H9 (cell line): ENCODE data around the gene OR6C68. TPM values are rescaled to one million over a fixed set of nuclear protein-coding genes. Genes with fewer than 3 reads are reported as not detected.

Source experiments
- DNase-seq: peaks from one replicate; pipeline ENCODE4 v3.0.0-alpha.2; 2017
- H2AFZ ChIP-seq: one replicate; pipeline ENCODE4 v1.6.1; 2013; ENCODE audit warnings: mild to moderate bottlenecking, low read length, control low read depth, moderate library complexity
- H2AK5ac ChIP-seq: 2 replicates; pipeline ENCODE4 v1.6.1; 2013; ENCODE audit warnings: low read length, control low read depth, mixed read lengths; ENCODE audit not compliant: insufficient read length
- H2BK120ac ChIP-seq: one replicate; pipeline ENCODE4 v1.6.1; 2013; ENCODE audit warnings: low read depth, mild to moderate bottlenecking, low read length, control low read depth, inconsistent platforms; ENCODE audit not compliant: poor library complexity, severe bottlenecking
- H2BK12ac ChIP-seq: 2 replicates; pipeline ENCODE4 v1.6.1; 2013; ENCODE audit warnings: low read length, control low read depth, mixed read lengths, low read depth; ENCODE audit not compliant: insufficient read length
- H2BK15ac ChIP-seq: 2 replicates; pipeline ENCODE4 v1.6.1; 2013; ENCODE audit warnings: low read depth, low read length, control low read depth
- H2BK20ac ChIP-seq: one replicate; pipeline ENCODE4 v1.6.1; 2013; ENCODE audit warnings: low read depth, mild to moderate bottlenecking, low read length, control low read depth, inconsistent platforms; ENCODE audit not compliant: poor library complexity, severe bottlenecking
- H2BK5ac ChIP-seq: 2 replicates; pipeline ENCODE4 v1.6.1; 2013; ENCODE audit warnings: low read length, control low read depth, mixed read lengths; ENCODE audit not compliant: insufficient read length
- H3K14ac ChIP-seq: 2 replicates; pipeline ENCODE4 v1.6.1; 2013; ENCODE audit warnings: low read length, control low read depth; ENCODE audit not compliant: insufficient read depth
- H3K18ac ChIP-seq: 2 replicates; pipeline ENCODE4 v1.6.1; 2013; ENCODE audit warnings: low read depth, mild to moderate bottlenecking, mixed read lengths, low read length, control low read depth; ENCODE audit not compliant: insufficient read length
- H3K23ac ChIP-seq: 2 replicates; pipeline ENCODE4 v1.6.1; 2013; ENCODE audit warnings: low read length, control low read depth, mixed read lengths, low read depth; ENCODE audit not compliant: insufficient read length
- H3K23me2 ChIP-seq: 2 replicates; pipeline ENCODE4 v1.6.1; 2013; ENCODE audit warnings: low read depth, mild to moderate bottlenecking, mixed read lengths, low read length, control low read depth; ENCODE audit not compliant: insufficient read length, poor library complexity, severe bottlenecking
- H3K27ac ChIP-seq: 2 replicates; pipeline ENCODE4 v1.5.1; 2013; ENCODE audit warnings: low read length, control low read depth, mixed read lengths, low read depth; ENCODE audit not compliant: insufficient read length
- H3K27me3 ChIP-seq: 2 replicates; pipeline ENCODE4 v1.6.1; 2013; ENCODE audit warnings: low read length, control low read depth, inconsistent platforms; ENCODE audit not compliant: insufficient read depth
- H3K4ac ChIP-seq: 2 replicates; pipeline ENCODE4 v1.6.1; 2013; ENCODE audit warnings: low read depth, mild to moderate bottlenecking, control low read depth, inconsistent platforms, low read length, moderate library complexity
- H3K4me1 ChIP-seq: 2 replicates; pipeline ENCODE4 v1.6.1; 2013; ENCODE audit warnings: low read length, control low read depth, inconsistent platforms; ENCODE audit not compliant: insufficient read depth
- H3K4me2 ChIP-seq: 2 replicates; pipeline ENCODE4 v1.6.1; 2013; ENCODE audit warnings: low read length, control low read depth, mixed read lengths; ENCODE audit not compliant: insufficient read length, insufficient read depth
- H3K56ac ChIP-seq: 2 replicates; pipeline ENCODE4 v1.6.1; 2013; ENCODE audit warnings: low read depth, mild to moderate bottlenecking, mixed read lengths, low read length, control low read depth; ENCODE audit not compliant: insufficient read length
- H3K79me1 ChIP-seq: 2 replicates; pipeline ENCODE4 v1.6.1; 2013; ENCODE audit warnings: low read depth, mild to moderate bottlenecking, moderate library complexity, low read length, control low read depth, inconsistent platforms; ENCODE audit not compliant: insufficient read depth, poor library complexity, severe bottlenecking
- H3K79me2 ChIP-seq: 2 replicates; pipeline ENCODE4 v1.6.1; 2013; ENCODE audit warnings: low read length, control low read depth, inconsistent platforms; ENCODE audit not compliant: insufficient read depth
- H3K9ac ChIP-seq: 2 replicates; pipeline ENCODE4 v1.6.1; 2013; ENCODE audit warnings: low read length, control low read depth, mixed read lengths; ENCODE audit not compliant: insufficient read length; ENCODE audit errors: extremely low read depth
- H3K9me3 ChIP-seq: one replicate; pipeline ENCODE4 v1.6.1; 2013; ENCODE audit warnings: low read depth, low read length, inconsistent platforms; ENCODE audit not compliant: control insufficient read depth
- H3T11ph ChIP-seq: one replicate; pipeline ENCODE4 v1.6.1; 2013; ENCODE audit warnings: mild to moderate bottlenecking, low read length, control low read depth, inconsistent platforms
- H4K20me1 ChIP-seq: one replicate; pipeline ENCODE4 v1.6.1; 2013; ENCODE audit not compliant: control insufficient read depth, insufficient read length, insufficient read depth
- H4K5ac ChIP-seq: 2 replicates; pipeline ENCODE4 v1.6.1; 2013; ENCODE audit warnings: low read depth, mild to moderate bottlenecking, mixed read lengths, low read length, control low read depth; ENCODE audit not compliant: insufficient read length
- H4K8ac ChIP-seq: replicated peaks from 2 replicates; pipeline ENCODE4 v1.6.1; 2013; ENCODE audit warnings: low read length, control low read depth, mixed read lengths, low read depth; ENCODE audit not compliant: insufficient read length
- H4K91ac ChIP-seq: 2 replicates; pipeline ENCODE4 v1.6.1; 2013; ENCODE audit warnings: low read depth, mild to moderate bottlenecking, moderate library complexity, mixed read lengths, low read length, control low read depth; ENCODE audit not compliant: insufficient read length
- H3K27ac Mint-ChIP-seq, 3 experiments: 2 replicates in 2 of 3; 3 replicates in 1 of 3; pipeline ENCODE4 v1.8.0; 2020 to 2021; ENCODE audit warnings: mixed read lengths in 3 of 3, mild to moderate bottlenecking in 1 of 3, moderate library complexity in 1 of 3
- H3K27me3 Mint-ChIP-seq: 2 replicates; pipeline ENCODE4 v1.8.0; 2021; ENCODE audit warnings: low read depth, mild to moderate bottlenecking, moderate library complexity, mixed read lengths
- H3K36me3 Mint-ChIP-seq, 3 experiments: 2 replicates in 2 of 3; 3 replicates in 1 of 3; pipeline ENCODE4 v1.8.0; 2020 to 2021; ENCODE audit warnings: low read depth in 3 of 3, mixed read lengths in 3 of 3; ENCODE audit not compliant: insufficient read depth in 1 of 3
- H3K4me1 Mint-ChIP-seq, 2 experiments: 2 replicates each; pipeline ENCODE4 v1.8.0; 2020; ENCODE audit warnings: mixed read lengths in 2 of 2
- H3K4me3 Mint-ChIP-seq, 2 experiments: 2 replicates in 1 of 2; 3 replicates in 1 of 2; pipeline ENCODE4 v1.8.0; 2020 to 2021; ENCODE audit warnings: mild to moderate bottlenecking in 2 of 2, mixed read lengths in 2 of 2, moderate library complexity in 1 of 2
- H3K9me3 Mint-ChIP-seq, 2 experiments: 2 replicates in 1 of 2; 3 replicates in 1 of 2; pipeline ENCODE4 v1.8.0; 2020; ENCODE audit warnings: mild to moderate bottlenecking in 2 of 2, mixed read lengths in 2 of 2, moderate library complexity in 1 of 2
- CTCF ChIP-seq: fragments of 200-600 bp; sonication (generic); conservative IDR thresholded peaks from 3 replicates; pipeline ENCODE4 v1.8.0; 2021; ENCODE audit warnings: antibody characterized with exemption, mild to moderate bottlenecking
- WGBS: extraction: QIAGEN DNeasy Blood & Tissue Kit; methylation state at CpG from one replicate; pipeline ENCODE4 v1.1.7; 2013; ENCODE audit warnings: missing lambda C conversion rate, low lambda C conversion rate, mixed read lengths; ENCODE audit not compliant: insufficient read length; ENCODE audit errors: extremely low coverage; 5-methylcytosine and 5-hydroxymethylcytosine counted together
- total RNA-seq: library from RNA; stranded (reverse); gene quantifications from 2 replicates; pipeline ENCODE4 v1.2.1, GENCODE V29; 2021

OR6C68 gene
- total RNA-seq, 1 experiment from 2014 or later = not detected

- Histone ChIP-seq H2AK5ac (no peak overlapping the region), H3K4ac (no peak overlapping the region), H3K23ac (no peak overlapping the region), H4K8ac (no peak overlapping the region), H3K4me2 (no peak overlapping the region), H4K20me1 (no peaks in the 10 kb centered on the region), H3K27me3 (no peaks in the 10 kb centered on the region), H2BK5ac (no peak overlapping the region), H3K23me2 (no peaks in the 10 kb centered on the region), H2BK20ac (no peak overlapping the region), H3K18ac (no peak overlapping the region), H3K4me1 (no peaks in the 10 kb centered on the region; the same call in 1 of the 2 replicates), H3K14ac (no peak overlapping the region), H2BK12ac (no peak overlapping the region), H3K79me1 (no peaks in the 10 kb centered on the region), H3T11ph (no peak overlapping the region), H4K91ac (no peak overlapping the region), H2BK15ac (no peak overlapping the region), H3K56ac (no peak overlapping the region), H3K27ac (no peak overlapping the region), H2BK120ac (no peak overlapping the region), H3K9me3 (no peaks in the 10 kb centered on the region), H2AFZ (no peak overlapping the region), H3K79me2 (no peaks in the 10 kb centered on the region), H3K9ac (no peak overlapping the region), H4K5ac (no peak overlapping the region)
- WGBS = no CpG with 5 or more reads among the region's 5 CpGs
- DNase-seq = no peak
- H3K27ac Mint-ChIP-seq = no peak overlapping the region
- no peaks in the 10 kb centered on the region for H3K36me3 Mint-ChIP-seq
- H3K9me3 Mint-ChIP-seq = no peaks in the 10 kb centered on the region
- H3K4me1 Mint-ChIP-seq = no peaks in the 10 kb centered on the region
- H3K27me3 Mint-ChIP-seq = no peaks in the 10 kb centered on the region; the same call in 1 of the 2 replicates
- H3K4me3 Mint-ChIP-seq = no peak overlapping the region
- TF ChIP-seq CTCF = no peak
These were observed 3.3 kb downstream of the OR6C68 start for GRCh38 chr12:55495490-55495889.
